GM19043 (cell line): ENCODE results near the gene PRKAR2B.
"Not testable (repeated sequence)": the region's sequence is repeated elsewhere in the genome, so short reads cannot be mapped to it uniquely, and the experiment has no call there.

Experiments
- ATAC-seq: cut with Tn5 transposase; IDR thresholded peaks from one replicate; pipeline ENCODE4 v1.9.1; 2021; ENCODE audit warnings: low read depth; ENCODE audit not compliant: unreplicated experiment

The PRKAR2B gene

DNA sequence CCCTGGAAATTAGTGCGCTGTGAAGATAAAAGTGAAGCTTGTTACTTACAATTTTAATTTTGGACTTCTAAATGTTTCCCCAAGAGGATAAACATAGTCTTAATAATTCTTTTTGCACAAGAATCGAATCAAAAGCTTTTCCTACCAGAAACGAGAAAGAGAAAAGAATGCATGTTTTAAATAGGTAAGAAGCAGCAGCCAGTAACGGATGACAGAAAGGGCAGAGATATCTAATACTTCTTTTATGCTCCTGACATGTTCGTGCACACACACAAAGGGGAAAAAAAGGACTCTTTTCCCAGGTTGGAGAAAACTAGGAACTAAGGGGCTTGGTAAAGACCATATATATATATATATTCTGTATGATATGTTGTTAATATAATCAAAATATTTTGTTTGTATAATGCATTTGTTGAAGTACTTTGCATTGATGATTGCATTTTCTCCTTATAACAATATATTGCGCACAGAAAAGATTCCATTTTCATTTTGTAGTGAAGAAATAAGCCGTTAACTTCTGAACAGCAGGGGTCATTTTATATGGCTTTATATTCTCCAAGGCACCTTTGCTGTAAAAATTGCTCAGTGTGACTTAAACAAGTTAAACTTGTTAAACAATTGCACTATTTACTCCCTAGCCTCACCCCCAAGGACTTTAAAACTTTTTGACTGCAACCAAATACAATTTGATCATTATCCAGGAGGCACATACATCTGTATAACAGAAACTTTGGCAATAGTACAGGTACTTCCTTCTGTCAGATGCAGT, 2.2 kb downstream of the PRKAR2B start:
- ATAC-seq: no peak

DNA sequence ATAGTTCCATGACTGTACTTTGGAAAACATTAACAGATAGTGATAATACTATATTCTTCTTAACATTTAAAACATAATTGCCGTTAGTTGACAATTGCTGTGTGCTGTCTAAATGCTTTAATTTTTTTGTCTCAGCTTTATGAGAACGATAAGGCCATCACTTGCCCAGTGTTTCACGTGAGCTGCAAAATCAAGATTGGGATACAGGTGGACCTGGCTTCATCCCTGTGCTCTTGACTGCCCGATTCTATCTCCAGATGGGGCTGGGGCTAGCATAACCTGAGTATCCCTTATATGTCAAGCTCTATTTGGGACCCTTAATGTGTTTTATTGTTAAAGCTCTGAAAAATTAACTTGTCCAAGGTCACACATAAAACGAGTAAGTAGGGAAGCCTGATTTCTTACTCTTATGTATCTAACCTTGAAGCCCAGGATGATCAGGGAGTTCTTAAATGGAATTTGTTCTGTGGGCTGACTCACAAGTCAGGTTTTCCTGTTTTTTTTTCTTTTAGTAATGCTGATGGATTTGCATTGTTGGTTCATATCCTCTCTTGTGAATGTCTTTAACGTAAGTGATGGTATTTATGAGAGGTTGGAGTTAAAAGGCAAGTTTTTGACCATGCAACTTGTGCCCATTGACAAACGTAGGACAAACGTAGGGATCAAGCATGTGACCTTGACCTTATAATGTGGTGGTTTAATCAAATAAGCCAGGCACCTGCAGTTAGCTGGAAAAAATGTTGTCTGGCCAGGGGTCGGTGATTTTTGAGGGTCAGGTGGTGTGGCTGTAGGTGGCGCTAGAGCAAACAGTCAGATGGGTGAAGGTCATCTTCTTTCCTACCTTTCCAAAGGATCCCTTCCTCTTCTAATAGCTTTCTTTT, 3.6 kb downstream of the PRKAR2B start:
- ATAC-seq: no peak

DNA sequence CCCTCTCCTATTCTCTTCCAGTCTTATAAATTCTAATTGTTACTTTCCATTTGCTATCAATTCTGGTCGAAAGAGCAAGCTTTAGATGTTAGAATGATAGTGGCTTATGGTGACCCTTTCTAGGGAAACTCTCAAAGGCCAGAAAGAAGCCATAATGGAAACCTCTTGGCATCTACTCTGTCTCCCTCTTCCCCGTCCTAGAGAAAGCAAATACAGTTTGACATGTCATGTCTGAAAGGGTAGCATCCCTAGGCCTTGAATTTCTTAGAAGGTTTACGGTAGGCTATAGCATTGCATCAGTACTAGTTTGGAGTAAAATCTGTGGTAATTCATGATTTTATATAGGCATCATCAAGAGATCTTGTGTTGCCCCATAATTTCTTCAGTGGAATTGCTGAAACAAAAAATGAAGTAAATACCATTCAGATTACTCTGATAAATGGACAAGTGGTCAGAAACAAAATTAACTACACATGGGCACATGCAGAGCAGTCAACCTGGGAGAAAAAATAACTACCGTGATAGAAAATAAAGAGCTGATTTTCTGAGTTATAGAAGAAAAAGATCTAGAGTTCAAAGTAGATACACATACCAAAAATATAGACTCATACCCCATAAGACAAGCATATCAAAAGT, 4.4 kb downstream of the PRKAR2B start:
- ATAC-seq: no peak

DNA sequence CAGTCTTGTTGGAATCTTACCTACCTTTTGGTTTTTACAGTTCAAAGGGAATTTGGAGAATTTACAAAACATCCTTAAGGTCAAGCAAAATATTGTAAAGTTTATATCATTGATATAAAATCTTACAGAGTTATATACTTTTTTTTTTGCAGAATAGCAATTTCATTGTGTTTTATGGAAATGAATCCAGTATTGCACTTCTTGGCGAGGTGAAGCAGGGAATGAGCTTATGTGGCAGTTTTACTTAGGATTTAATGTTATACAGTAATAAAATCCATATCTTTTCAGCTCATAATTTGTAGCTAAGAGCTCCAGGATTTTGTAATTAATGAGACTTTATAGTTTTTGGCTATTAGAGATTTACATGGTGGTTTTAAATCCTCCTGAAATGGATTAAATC, 5.0 kb downstream of the PRKAR2B start:
- no peak for ATAC-seq

DNA sequence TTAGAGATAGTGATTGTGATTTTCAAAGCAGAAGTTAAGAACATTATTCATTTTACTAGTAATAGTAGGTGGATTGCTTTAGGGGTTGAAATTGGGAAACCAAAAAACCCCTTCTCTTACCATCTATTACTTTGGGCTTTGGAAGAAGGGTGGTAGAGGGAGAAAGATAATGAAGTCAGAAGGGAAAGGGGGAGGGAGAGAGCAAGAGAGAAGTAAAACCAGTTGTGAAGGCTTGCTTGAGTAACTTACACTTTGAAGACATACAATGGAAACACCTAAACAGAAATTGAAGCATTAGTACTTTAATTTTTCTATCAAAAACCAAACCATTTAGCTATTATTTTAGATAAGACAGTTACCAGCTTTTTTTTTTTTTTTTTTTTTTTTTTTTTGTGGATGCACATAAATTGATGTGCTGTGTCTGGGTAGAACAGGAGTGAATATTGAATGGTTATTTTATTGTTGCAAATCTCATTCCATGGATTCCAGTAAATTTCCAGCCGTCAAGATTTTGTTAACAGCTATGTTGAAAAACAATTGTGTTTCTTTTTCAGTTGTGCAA, 5.5 kb downstream of the PRKAR2B start:
- no peak for ATAC-seq

DNA sequence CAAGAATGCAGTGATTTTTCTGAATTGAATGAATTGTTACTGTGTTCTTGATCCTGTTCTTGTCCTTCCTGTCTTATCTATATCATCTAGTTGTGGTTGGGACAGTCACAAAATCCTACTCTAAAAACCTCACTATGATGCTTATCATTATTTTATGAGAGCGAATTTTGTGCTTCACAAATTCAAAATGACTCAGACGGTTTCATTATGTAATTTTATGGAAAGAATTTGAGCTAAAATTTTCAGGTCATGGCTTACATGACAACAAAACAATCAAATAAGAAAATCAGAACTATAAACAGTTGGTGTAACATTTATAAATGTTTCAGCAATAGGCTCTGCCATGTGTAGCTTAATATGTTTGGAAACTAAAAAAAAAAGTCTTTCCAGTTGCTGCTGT, 6.9 kb downstream of the PRKAR2B start:
- ATAC-seq: no peak

DNA sequence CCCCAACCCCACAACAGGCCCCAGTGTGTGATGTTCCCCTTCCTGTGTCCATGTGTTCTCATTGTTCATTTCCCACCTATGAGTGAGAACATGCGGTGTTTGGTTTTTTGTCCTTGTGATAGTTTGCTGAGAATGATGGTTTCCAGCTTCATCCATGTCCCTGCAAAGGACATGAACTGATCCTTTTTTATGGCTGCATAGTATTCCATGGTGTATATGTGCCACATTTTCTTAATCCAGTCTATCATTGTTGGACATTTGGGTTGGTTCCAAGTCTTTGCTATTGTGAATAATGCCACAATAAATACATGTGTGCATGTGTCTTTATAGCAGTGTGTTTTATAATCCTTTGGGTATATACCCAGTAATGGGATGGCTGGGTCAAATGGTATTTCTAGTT, 10.5 kb downstream of the PRKAR2B start:
- ATAC-seq: not testable (repeated sequence)

DNA sequence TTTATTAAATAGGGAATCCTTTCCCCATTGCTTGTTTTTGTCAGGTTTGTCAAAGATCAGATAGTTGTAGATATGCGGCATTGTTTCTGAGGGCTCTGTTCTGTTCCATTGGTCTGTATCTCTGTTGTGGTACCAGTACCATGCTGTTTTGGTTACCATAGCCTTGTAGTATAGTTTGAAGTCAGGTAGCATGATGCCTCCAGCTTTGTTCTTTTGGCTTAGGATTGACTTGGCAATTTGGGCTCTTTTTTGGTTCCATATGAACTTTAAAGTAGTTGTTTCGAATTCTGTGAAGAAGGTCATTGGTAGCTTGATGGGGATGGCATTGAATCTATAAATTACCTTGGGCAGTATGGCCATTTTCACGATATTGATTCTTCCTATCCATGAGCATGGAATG, 11.6 kb downstream of the PRKAR2B start:
- ATAC-seq: not testable (repeated sequence)

DNA sequence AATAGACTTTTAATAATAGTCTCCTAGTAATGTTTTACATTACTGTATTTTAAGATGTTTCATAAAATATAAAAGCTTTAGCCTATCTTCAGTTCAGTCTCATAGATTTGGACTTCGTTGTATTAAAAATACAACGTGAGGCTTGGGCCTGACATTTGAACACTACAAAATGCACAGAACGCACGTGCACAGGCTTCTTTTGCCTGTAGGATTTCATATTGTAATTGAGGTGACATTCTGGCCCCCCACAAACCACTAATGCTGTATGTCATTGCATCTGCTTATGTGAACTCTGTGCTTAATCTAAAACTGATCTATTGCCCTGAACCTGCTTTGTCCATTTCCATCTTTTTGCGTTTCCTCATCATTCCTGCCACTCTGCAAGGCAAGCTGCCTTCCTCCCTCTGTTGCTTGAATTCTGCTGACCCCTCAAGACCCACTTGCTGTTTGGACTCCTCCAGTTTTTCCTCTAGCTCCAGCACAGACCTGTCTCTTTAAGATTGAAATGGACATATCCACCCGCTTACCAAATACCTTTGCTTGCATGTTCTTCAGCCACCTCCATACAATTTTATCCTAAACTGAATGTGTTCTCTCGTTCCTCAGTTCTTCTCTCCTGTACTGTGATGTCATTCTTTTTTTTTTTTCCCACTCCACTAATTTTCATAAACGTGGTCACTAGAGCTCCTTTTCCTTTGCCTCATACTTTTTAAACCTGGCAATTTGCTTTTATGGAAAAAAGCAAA, 12.4 kb downstream of the PRKAR2B start:
- no peak for ATAC-seq

DNA sequence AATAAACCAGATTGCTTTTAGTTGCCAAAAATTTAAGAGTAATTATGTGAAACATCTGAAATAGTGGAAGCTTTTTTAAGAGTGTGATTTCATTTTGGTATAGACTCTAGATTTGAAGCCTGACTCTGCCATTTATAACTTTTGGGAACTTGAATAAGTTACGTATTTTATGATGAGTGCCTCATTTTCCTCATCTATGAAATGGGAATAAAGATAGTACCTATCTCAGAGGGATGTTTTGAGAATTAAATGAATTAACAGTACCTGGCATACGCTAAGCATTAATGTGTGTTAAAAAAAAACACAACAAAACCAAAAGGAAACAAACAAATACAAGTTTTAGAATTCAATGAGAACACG, 12.9 kb downstream of the PRKAR2B start:
- ATAC-seq: no peak

DNA sequence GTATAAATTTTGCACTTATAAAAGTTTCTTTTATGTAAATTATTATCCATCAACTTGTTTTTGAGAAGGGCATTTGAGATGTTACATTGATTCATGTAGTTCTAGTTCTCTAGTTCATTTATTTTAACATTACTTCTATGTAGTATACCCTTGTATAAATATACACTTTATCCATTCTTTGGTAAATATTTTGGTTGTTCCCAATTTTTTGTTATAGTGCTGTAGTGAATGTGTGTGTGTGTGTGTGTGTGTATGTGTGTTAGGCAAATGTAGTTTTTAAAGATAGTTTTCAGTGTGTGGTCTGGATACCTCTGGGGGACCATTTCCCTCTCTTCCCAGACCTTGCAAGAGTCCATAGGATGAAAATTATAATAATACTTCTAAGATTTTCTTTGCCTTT, 15.0 kb downstream of the PRKAR2B start:
- no peak for ATAC-seq

DNA sequence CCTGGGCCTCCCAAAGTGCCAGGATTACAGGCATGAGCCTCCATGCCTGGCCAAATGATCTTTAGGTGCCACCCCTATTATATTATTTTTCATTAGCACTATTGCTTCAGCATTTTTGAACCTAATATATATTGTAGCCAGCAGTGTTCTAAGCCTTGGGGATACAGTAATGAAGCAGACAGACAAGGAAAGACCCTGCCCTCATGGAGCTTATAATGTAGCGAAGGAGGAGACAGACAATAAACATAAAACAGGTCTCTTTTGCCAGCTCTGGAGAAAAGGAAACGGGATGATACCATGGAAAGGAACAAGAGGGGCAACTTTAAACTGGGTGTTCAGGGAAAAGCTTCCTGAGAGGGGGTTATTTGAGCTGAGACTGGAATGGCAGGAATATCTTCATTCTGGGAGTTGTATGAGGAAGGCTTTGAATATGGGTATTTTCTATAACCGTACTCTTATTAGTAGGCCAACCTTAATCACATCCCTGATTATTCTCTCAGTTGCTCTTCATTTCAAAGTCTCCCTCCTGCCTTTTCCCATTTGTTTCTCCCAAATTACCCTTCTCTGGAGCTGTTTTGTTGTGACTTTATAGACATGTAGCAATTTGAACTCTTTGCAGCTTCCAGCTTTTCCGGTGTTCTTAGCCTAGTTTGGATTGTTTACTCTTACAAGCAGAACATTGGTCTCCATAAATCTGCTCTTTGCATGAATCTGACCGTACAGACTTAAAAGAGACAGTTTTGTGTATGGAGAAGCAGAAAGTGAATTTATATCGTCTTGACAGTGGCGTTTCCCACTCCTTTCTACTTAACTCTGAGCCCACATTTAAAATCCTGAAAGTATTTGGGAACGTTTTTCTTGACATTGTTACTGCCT, 19.0 kb downstream of the PRKAR2B start:
- no peak for ATAC-seq

DNA sequence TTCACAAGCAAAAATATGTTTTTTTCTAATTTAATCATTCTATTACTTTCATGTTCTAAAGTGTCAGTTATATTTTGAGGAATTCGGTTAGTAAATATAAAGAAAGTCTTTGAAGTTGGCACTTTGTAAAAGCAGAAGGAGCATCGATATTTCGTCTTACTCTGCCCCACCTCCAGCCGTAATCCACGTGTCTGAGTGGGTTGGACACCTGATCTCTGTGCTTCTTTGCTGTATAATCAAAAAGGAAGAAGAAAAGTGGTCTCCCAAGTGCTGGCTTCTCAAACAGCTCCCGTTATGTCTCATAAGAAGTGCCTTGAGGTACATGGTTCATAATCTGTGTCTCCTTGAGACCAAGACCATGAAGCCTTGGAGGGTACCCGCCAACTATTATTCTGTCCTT, 19.8 kb downstream of the PRKAR2B start:
- no peak for ATAC-seq

DNA sequence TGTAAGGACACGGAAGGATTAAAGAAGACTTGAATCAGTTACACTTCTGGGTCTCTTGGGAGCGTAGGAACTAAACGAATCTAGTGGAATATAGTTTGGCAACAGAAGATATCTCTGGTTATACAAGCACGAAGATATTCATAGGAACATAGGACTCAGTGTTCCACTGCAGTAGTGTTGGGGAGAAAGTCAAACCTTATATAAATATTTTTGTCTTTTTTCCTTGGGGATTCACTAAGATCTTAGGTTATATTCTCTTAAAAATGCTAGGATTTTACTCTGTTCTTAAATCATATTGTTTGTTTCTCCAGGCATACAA, 21.4 kb downstream of the PRKAR2B start:
- no peak for ATAC-seq

DNA sequence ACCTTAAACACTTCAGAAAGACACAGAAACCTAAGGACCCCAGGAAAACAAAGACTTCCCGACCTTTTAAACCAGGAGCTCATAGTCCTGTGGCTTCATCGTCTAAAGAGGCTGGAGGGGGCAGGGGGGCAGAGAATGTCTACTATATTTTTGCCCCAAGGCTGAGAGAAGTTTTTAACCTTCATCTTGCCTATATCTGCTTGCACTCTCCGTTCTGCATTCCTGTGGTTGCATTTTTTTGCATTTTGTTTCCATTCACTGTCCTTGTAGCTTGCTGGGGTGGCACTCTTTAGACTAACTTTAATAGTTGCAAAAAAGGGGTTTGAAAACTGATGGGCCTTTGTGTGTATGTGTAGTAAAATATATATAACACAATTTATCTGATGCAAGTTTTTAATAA, 23.7 kb downstream of the PRKAR2B start:
- ATAC-seq: no peak

DNA sequence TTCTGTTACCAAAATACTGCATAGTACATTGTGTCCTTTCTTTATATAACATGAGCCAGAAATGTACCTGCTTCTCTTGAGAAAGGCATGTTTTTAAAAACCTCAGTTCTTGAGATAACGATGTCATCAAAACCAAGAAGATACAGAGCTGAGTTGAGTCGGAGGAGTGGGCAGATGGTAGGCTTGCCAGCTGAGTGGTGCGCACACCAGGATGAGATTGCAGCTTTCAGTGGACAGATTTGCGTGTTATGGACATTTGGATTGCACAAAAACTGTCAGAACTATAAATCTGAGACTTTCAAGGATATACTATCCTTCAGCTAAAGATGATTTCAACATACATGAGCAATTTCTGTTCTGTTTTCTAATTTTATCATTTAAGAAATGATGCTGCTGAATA, 25.0 kb downstream of the PRKAR2B start:
- ATAC-seq: no peak

DNA sequence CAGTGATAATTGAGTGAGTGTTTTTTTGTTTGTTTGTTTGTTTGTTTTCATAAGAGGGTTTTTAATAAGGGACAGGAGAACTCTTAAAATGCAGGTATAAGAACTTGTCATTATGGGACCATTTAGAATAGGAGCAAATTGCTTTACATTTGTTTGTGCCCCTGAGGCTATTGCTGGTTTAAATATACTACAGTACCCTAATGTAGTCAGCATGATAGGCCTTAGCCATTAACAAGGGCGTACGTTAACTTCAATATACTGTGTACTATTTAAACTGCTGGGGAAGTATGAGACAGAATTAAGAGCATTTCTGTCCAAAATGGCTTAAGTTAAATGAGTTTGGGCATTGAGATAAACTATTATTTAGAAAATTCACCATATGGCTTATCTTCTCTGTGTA, 26.2 kb downstream of the PRKAR2B start:
- ATAC-seq: no peak

DNA sequence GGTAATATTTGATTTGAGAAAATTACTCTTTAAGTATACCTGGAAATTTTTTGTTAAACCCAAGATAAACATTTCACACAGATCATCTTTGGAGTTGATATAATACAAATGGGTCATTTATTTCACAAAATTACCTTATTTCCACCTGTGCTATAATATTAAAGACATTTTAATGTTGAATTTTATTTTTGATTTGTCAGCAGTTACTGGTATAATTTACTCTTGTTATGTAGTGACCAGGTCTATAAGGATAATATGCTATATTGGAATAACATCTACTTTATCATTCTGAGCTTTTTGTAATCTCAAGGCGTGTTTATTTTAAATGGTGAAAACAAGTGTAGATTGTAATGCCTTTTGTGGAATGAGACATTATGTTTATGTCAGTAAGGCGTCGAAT, 26.6 kb downstream of the PRKAR2B start:
- ATAC-seq: no peak

DNA sequence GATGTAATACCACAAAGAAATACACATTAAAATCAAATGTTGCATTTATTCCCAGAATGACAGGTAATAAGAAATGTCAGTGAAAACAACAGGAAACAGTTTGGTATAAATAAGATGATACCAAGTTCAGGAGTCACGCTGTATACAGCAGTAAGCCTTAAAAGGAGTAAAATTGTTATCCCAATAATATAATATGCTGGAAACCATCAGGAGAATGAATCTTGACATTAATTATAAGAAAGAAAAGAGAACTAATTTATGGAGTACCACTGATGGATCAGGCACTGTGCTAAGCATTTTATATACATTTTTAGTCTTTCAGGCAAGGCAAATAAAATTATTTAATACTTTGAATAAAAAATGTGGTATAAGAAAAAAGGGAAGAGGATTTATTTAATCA, 27.6 kb downstream of the PRKAR2B start:
- ATAC-seq: no peak
